ENCODE results near the gene HEYL.
"Not testable (repeated sequence)": the region's sequence is repeated elsewhere in the genome, so short reads cannot be mapped to it uniquely, and the experiment has no call there.

GRCh38 chr1:39601667-39602255 is 37.7 kb downstream of the HEYL start:
- TF ChIP-seq CTCF (IDR thresholded peaks at IDR 0.05; ENCODE audit: low read depth, low read length); POLR2A (IDR thresholded peaks at IDR 0.05; ENCODE audit: extremely low read depth, insufficient read length); MYC (IDR thresholded peaks at IDR 0.05; ENCODE audit: low read depth, low read length): not testable (repeated sequence)
- TF ChIP-seq, protein P1, sequence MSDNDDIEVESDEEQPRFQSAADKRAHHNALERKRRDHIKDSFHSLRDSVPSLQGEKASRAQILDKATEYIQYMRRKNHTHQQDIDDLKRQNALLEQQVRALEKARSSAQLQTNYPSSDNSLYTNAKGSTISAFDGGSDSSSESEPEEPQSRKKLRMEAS (IDR thresholded peaks at IDR 0.05; ENCODE audit: low read depth, low read length), result not testable (repeated sequence)

All from NB4 (cell line).